Testis (tissue), 3 donors: ENCODE measurements around the gene CTBP2. TPM values are rescaled to one million over a fixed set of nuclear protein-coding genes. Genes with fewer than 3 reads are reported as not detected.
A peak's percentile ranks its signal among the peaks of the same experiment; 100 is the strongest.

Experiments used
- DNase-seq: peaks from one replicate; pipeline ENCODE4 v3.0.0-alpha.2; 2019
- H3K27ac ChIP-seq, 2 donors: fragments of 200-600 bp; sonication (generic); one replicate each; pipeline ENCODE4 v1.5.1; 2019
- H3K27me3 ChIP-seq: fragments of 200-600 bp; sonication (generic); one replicate; pipeline ENCODE4 v1.5.1; 2019
- H3K36me3 ChIP-seq: fragments of 200-600 bp; sonication (generic); one replicate; pipeline ENCODE4 v1.5.1; 2017; ENCODE audit warnings: low read depth; ENCODE audit errors: missing control alignments
- H3K4me1 ChIP-seq: fragments of 200-600 bp; sonication (generic); one replicate; pipeline ENCODE4 v1.5.1; 2019
- H3K4me3 ChIP-seq, 2 donors: fragments of 200-600 bp; sonication (generic); one replicate each; pipeline ENCODE4 v1.5.1; 2017 to 2019
- H3K9me3 ChIP-seq: fragments of 200-600 bp; sonication (generic); one replicate; pipeline ENCODE4 v1.5.1; 2017
- POLR2A ChIP-seq: fragments of 450-650 bp; IDR thresholded peaks from one replicate; pipeline ENCODE4 v1.6.1; 2017; ENCODE audit warnings: antibody characterized with exemption, mild to moderate bottlenecking, moderate library complexity
- WGBS, 2 donors: methylation state at CpG; one replicate each; pipeline ENCODE4 v1.1.5; 2018; 5-methylcytosine and 5-hydroxymethylcytosine counted together
- intact Hi-C: fragments of 100-400 bp; cut with DNase I; formaldehyde crosslinking; loops from one replicate; pipeline ENCODE4 v1.15.1; 2023; ENCODE audit warnings: low total_unique reads
- polyA plus RNA-seq: library from polyadenylated mRNA; stranded (reverse); fragments of 350-450 nt; fragmentation: Illumina TruSeq; extraction: RNeasy Lipid Tissue Mini Kit (QIAGEN cat#74804); gene quantifications from one replicate; pipeline ENCODE4 v1.2.3, GENCODE V29; 2014; ENCODE audit warnings: low read depth, low replicate concordance; ENCODE audit not compliant: insufficient read depth
- total RNA-seq, 2 donors: library from RNA; depleted of rRNA; stranded (reverse); fragments of >200 nt; gene quantifications; one replicate each; pipeline ENCODE4 v1.2.3, GENCODE V29; 2016
- TF ChIP-seq, protein P1 (sequence below), 3 experiments: fragments of 450-650 bp in 2 of 3; fragments of 200-600 bp in 1 of 3; sonication (generic) in 1 of 3; IDR thresholded peaks; one replicate each; pipeline ENCODE4 v1.5.1; 2016 to 2019; ENCODE audit warnings: antibody characterized with exemption in 3 of 3, mild to moderate bottlenecking in 2 of 3, moderate library complexity in 1 of 3

CTBP2 gene
- total and polyA plus RNA-seq, 3 donors from 2014 or later, result 44.7 to 79.5 (median 52.4) TPM

DNA sequence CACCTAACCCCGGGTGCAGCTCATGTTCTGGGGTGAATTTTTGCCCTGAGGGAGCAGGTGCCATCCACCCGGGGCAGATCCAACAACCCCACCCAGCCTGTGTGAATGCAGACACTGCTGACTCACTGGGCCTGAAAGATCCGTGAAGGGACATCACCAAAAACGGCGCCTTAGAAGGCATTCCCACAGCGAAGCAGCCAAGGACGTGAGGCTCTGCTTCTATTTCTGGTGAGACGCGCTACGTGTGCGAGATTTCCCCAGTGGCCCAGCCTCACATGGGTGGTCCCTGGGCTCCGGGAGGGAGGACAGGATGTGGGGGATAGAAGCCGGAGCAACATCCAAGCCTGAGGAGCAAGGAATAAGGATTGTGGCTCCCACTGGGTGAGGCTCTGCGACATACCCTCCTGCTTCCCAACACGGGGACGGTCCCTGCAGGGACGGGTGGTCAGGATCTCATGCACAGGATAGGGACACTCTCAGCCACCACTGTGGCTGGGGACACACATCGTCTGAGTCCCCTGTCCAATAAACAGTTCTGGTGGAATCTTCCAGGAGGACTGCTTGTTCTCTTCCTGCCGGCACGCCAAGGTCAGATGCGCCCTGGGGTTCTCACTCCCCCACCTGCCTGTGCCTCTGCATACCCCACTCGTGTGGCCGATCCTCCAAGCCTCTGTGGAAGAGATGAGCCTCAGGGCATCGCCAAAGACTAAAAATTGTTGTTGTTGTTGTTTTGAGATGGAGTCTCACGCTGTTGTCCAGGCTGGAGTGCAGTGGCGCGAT, 148.2 kb downstream of the CTBP2 start:
- peak; percentile 75 for DNase-seq
- Histone ChIP-seq H3K27ac (peak overlapping the region; percentile 85 to 90), H3K4me3 (no peak overlapping the region), H3K4me1 (peaks cover 90% of the 10 kb centered on the region), H3K9me3 (no peaks in the 10 kb centered on the region), H3K27me3 (no peaks in the 10 kb centered on the region), H3K36me3 (no peaks in the 10 kb centered on the region)
- TF ChIP-seq, protein P1, sequence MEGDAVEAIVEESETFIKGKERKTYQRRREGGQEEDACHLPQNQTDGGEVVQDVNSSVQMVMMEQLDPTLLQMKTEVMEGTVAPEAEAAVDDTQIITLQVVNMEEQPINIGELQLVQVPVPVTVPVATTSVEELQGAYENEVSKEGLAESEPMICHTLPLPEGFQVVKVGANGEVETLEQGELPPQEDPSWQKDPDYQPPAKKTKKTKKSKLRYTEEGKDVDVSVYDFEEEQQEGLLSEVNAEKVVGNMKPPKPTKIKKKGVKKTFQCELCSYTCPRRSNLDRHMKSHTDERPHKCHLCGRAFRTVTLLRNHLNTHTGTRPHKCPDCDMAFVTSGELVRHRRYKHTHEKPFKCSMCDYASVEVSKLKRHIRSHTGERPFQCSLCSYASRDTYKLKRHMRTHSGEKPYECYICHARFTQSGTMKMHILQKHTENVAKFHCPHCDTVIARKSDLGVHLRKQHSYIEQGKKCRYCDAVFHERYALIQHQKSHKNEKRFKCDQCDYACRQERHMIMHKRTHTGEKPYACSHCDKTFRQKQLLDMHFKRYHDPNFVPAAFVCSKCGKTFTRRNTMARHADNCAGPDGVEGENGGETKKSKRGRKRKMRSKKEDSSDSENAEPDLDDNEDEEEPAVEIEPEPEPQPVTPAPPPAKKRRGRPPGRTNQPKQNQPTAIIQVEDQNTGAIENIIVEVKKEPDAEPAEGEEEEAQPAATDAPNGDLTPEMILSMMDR (IDR thresholded peaks at IDR 0.05), result no peak
- no peak for TF ChIP-seq POLR2A
- 50 to 57% methylated on average over 18 to 27 of the region's 27 CpGs for WGBS, 2 donors
- intact Hi-C loops, result no loop called here

DNA sequence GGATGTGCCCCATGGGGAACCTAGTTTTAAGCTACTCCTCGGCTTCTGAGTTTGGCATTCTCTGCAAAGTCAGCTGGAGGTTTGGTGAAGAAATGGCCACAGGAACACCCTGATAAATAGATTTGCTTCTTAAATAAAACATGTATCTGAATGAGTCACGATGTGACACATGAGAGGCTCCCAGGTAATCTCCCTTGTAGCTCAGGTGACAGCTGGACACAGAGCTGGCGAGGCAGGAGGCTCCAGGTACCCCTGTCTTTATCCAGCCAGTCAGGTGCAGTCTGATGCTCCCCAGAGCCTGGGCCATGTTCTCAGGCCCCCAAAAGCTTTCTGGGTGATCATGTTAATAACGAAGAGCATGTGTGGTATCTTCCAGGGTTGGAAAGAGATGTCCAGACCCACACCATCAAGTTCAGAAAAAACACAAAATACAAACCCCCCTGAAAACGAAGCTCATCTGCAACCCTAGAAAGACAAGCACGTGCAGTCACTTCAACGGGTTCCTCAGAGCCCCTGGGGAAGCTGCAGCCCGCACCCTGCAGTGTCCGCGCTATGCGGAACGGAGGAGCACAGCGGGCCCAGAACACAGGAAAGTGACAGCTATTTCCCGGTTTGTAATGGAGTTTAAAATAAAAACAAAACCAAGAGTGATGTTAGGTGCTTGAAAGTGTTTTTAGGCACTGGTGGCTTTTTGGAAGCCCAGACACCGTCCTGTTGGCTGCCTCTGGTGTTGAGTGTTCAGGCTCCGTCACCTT, 149.0 kb downstream of the CTBP2 start:
- H3K9me3 ChIP-seq, result no peaks in the 10 kb centered on the region
- 61 to 71% methylated on average over 16 of the region's 16 CpGs for WGBS, 2 donors
- H3K27ac ChIP-seq, result peak overlapping the region; percentile 85 to 90
- DNase-seq, result no peak
- H3K4me1 ChIP-seq, result peaks cover 91% of the 10 kb centered on the region
- intact Hi-C loops, result no loop called here
- no peaks in the 10 kb centered on the region for H3K36me3 ChIP-seq
- H3K27me3 ChIP-seq, result no peaks in the 10 kb centered on the region
- H3K4me3 ChIP-seq, result no peak overlapping the region
- no peak for TF ChIP-seq POLR2A
- TF ChIP-seq, protein P1 (IDR thresholded peaks at IDR 0.05), result no peak

DNA sequence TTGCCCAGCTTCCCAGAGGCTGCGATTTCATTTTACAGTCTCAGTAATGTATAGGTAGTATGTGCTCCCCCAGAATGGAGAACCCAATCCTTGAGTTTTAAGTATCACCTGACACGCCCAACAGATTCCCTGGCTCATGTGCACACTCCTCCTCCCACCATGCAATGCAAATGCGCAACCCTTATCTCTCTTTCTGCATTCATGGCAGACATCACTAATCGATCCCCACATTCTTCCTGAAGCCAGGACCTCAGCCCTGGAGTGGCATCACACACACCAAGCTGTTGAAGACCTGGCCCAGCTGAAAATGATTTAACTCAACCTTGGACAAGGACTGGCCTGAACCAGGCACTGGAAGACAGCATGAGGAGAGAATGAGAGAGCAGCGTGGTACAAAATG, 150.0 kb downstream of the CTBP2 start:
- no peak for DNase-seq
- WGBS, 2 donors, result 70 to 82% methylated on average over 5 of the region's 5 CpGs
- Histone ChIP-seq H3K27ac (peak overlapping the region; percentile 85 to 90), H3K4me3 (no peak overlapping the region), H3K4me1 (peaks cover 86% of the 10 kb centered on the region), H3K9me3 (no peaks in the 10 kb centered on the region), H3K27me3 (no peaks in the 10 kb centered on the region), H3K36me3 (no peaks in the 10 kb centered on the region)
- intact Hi-C loops, result no loop called here
- TF ChIP-seq POLR2A, result no peak
- TF ChIP-seq, protein P1 (IDR thresholded peaks at IDR 0.05), result no peak

DNA sequence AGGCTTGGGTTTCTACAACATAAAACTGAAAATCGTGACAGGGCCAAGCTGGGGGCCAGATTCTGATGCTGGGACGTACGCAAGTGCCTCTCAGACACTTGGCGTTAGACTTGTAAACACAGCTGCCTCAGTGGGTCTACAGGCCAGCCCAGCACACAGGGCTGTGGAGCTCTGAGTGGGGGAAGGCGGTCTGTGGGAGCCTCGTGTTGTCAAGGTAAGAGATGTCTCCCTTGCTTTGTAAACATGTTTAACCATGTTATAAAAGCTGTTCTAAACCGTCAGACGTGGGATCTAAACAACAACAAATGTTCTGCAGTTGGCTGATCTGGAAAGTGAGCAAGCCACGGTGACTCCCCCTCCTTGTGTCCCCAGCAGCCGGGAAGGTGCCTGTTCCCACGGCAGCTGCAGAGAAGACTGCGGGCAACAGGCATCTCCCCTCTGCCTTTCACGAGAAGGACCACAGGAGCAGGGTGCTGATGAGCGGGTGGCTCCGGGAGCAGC, 150.7 kb downstream of the CTBP2 start:
- TF ChIP-seq, protein P1 (IDR thresholded peaks at IDR 0.05), result no peak
- no peak for TF ChIP-seq POLR2A
- 56 to 66% methylated on average over 15 of the region's 15 CpGs for WGBS, 2 donors
- intact Hi-C loops, result no loop called here
- no peak for DNase-seq
- H3K4me1 ChIP-seq, result peaks cover 83% of the 10 kb centered on the region
- H3K27ac ChIP-seq, result peak overlapping the region; percentile 85 to 90
- H3K4me3 ChIP-seq, result no peak overlapping the region
- H3K36me3 ChIP-seq, result no peaks in the 10 kb centered on the region
- no peaks in the 10 kb centered on the region for H3K9me3 ChIP-seq
- H3K27me3 ChIP-seq, result no peaks in the 10 kb centered on the region
